OCI-M2 (cell line): Measurements from ENCODE around the gene SUCNR1.
"Not testable (repeated sequence)": the region's sequence is repeated elsewhere in the genome, so short reads cannot be mapped to it uniquely, and the experiment has no call there.

Source experiments
- DNase-seq: peaks from one replicate; lab custom pipeline; 2025; ENCODE audit not compliant: unreplicated experiment; lab: John Stamatoyannopoulos, UW

Gene SUCNR1

DNA sequence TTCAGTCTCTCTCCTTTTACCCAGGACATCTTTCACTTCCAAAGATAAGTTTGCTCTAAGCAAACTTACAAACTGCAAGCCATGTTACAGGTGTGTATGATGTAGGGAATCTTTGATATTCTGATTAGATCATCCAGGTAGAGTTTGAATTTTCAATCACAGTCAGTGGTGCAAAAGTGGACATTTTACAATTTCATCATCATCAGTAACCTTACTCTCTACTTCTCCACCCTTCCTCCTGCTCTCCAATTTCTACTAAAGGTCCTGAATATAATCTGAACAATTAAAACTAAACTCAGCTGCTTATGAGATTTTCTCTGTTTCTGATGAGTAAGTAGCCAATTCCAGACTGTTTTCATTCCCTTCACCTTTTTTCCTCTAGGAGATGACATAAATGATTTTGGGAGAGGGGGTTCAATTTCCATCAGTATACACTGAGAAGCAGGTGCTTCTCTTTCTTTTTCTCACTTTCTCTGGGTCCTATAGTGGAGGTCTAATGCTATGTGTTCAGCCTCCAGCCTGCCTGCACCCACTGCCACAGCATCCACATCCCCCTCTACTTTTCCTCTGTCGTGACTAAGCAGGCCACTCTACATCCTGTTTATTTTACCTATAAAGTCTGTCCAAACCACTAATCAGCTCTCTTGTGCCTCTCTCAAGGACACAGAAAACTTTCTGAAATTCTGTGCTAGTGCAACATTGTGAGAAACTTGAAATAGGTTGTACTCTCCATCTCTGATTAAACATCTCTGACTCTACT is 27.6 kb downstream of the SUCNR1 start:
- no peak for DNase-seq

DNA sequence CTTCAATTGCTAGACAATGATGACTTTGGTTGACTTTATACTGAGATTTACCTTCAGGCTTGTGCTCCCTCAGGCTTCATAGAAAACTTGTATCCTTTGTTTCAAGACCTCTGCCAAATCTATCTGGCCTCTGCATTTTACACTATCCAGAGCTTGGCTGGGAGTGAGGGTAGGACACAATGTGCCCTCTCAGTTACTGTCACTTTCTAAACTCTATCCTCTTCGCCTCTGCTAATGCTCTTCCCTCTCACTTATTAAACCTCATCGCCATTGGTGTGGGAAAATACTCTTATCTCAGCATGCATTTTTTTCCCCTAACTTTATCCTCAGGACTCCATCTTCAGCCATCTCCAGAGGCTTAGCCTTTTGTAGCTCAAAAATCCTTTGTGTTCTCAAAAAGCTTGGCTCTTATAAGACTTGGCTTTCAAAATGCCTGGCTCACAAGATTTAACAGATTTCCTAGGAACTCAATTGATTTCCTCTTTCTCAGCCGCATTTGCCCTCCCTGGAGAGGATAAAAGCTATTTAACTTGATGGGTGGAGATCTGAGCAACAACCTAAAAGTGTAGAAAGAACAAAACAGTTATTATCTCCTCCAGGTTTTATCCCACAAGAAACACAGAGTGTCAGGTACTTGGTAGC is 28.3 kb downstream of the SUCNR1 start:
- no peak for DNase-seq

DNA sequence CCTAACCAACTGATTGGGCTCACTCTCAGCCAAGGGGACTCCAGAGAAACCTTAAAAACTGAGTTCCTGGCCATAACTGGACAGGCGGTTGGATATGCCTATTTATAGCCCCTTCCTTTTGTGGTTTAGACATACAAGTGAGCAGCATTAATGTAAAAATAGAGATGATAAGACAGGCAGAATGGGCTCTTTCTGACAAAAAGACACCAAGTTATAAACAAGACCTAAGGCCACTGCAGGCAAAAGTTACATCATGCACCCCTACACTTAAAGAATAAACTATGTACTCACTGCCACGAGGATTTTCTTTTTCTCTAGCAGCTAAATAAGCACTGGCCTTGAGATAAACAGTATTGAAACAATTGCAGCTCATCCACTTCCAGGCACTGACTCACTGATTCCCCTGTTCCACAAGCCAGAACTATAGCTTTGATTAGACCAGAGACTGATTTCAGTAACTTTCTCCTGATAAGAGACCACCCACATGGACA is 30.1 kb downstream of the SUCNR1 start:
- no peak for DNase-seq

DNA sequence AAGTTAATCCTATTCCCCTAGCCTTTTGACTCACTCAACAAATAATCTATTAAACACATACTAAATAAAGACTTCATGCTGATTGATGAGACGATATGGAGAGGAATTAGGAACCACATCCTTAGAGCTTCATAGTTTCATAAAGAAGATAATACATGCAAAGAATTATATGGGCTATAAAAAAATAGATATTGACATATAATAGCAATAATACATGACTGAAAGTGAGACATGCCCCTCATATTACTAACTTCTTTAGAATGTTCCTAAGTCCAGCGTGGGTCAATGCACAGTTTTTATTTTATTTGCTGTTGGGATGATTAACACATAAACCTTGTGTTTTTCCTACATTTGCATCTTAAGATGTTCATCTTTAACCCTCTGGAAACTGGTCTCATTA is 32.2 kb downstream of the SUCNR1 start:
- DNase-seq = no peak

DNA sequence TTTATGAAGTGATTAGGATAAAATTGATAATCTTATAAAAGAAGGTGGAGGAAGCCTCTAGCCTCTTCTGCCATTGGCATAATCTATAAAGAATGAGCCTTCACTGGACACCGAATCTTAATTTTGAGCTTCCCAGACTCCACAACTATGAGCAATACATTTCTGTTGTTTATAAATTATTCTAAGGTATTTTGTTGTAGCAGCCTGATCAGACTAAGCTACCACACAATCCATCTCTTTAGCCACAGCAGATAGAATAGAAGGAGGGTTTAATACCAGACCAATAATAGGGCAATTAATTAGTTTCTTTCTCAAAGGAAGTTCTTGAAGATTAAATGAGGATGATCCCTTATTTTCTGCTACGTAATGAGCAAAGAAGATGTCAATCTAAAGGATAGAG is 33.3 kb downstream of the SUCNR1 start:
- DNase-seq = no peak

DNA sequence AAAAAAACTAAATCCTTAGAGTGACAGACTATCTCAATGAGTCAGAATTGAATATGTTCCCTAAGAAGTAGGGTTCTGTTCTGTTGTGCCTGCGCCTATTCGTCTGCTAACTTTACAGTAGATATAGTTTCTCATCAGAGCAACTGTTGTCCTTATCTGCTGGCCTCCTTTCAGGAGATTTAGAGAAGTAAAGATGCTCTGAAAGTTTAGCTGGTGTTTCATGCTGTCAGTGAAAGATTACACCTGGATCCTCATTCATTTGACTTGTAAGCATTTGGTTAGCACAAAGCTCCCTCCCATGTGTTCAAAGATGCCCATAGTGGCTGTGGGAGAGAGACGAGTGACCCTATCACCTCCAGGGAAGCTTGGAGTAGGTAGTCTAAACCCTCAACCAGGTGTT is 35.0 kb downstream of the SUCNR1 start:
- DNase-seq = no peak

DNA sequence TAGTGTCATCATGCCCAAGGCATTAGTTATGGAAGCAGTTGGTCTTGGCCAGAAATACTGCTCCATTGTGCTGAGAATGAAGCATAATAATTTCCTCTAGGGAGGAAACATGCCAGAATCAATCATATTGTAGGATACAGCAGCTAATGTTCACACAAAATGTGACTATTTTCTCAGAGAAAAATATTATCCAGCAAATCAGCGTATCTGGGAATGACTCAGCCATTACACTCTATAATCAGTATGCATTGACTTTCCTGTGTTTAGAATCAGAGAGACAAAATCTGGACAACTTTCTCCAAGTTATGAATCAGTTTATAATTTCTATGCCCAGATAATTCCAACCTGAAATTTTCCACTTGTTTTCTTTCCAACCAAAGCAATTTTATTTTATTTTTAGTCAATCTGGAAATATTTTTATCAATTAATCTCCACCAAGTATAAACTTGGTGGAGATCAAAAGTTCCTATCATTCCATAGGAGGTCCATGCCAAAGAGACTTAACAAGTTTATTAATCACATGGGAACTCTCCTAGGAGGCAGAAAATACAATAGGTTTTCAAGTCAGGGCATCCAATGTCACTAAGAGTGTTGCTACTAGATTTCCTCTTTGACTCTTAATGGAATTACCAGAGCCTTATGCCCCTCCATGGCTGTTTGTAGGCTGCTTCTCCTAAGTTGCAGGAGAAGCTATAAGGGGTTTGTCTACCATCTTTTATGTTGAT is 36.4 kb downstream of the SUCNR1 start:
- DNase-seq = no peak

DNA sequence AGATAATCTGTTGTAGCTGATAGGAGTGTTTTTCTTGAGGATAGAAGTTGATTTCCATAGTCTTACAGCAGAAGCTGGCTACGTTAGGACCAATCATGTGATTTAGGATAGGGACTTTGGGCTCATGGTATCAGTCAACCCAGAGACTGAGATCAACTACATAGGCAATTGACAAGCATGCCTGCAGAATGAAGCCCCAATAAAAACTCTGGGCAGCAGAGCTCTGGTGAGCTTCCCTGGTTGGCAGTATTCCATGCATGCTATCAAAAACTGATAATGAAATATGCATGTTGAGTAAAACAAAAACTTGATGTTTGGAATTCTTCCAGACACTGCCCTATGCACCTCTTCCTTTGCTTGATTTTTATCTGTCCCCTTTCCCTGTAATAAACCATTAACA is 38.0 kb downstream of the SUCNR1 start:
- no peak for DNase-seq

DNA sequence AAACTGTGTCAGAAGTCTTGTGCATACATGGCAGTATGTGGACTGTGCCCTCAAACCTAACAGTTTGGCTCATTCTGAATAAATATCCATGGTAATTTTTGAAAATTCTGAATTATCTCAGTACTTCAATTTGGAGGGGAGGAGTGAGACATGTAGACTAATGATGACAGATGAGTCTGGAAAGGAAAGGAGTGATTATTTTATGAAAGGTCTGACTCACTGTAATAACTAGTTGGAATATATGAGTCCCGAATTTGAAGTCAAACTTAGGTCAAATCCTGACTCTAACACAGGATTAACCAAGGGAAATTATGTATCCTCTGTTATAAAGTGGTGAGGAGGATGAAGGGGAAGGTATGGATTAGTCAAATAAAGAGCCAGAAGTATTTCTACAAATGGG is 38.6 kb downstream of the SUCNR1 start:
- no peak for DNase-seq

DNA sequence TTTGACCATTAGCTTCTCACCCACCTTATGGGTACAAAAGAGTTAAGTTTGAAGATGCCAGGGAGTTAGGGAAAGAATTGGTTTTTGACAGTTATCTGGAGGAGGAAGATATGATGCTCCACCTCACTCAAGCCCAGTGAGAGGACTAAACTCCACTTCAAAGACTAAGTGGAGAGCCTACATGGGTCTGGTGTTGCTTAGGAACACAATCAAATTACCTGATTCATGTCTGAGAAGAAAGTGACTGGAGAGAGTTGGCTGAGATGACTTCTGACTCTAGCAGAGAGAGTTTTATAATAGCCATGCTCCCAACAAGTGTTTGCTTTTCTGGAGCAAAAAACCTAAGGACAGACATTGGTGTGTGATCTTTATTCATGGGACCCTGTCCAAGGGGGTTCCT is 43.3 kb downstream of the SUCNR1 start:
- no peak for DNase-seq

DNA sequence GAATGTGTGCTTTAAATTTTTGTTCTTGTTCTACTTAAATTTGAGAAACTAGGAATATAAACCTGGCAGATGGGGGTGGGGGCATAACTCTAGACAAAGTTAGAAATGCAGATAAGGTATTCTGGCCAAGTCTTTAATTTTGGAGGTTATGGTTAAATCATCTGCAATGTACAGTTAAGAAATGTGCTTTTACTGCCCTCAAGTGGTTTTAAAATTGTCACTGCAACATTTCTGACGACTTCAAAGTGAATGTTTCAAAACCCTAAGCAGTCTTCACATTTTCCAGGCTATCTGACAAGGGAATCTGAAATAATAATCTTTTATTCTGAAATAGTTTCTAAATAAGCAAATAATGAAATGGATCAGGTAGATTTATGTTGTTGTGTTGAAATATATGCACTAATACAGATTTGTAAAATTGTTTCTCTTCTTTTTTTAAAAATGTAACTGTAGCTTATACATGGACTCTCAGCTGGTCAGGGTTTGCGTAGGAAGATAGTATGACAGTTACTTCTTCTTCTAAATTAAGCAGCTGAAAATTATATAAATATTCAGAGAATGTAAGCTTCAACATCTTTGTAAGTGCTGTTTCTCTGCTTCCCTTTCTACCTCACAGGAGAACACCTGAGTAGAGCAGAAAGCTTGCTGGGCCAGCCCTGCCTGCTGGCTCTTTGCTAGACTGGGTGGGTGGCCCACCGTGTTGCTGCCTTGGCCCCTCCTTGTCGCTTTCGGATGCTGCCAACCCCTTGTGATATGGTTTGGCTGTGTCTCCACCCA is 45.0 kb downstream of the SUCNR1 start:
- no peak for DNase-seq

DNA sequence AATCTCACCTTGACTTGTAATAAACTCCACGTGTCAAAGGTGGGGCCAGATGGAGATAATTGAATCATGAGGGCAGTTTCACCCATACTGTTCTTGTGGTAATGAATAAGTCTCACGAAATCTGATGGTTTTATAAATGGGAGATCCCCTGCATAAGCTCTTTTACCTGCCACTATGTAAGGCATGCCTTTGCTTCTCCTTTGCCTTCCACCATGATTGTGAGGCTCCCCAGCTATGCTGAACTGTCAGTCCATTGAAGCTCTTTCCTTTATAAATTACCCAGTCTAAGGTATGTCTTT is 45.5 kb downstream of the SUCNR1 start:
- DNase-seq = no peak

DNA sequence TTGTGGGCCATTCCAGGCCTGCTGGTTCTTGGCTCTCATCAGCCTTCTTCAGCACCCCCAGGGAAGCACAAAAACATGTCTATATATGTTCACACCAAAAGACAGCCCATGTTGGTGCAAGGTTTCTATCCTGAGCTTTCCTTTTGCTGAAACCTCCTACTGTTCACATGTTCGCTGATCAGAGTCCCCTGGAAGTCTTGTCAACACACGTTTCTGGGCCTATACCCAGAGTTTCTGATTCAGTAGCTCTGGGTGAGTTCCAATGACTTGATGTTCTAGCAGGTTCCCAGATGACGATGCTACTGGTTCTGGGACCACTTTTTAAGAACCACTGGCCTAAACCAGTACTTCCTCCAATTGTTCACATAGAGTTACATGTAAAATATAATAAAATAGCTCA is 46.0 kb downstream of the SUCNR1 start:
- no peak for DNase-seq

DNA sequence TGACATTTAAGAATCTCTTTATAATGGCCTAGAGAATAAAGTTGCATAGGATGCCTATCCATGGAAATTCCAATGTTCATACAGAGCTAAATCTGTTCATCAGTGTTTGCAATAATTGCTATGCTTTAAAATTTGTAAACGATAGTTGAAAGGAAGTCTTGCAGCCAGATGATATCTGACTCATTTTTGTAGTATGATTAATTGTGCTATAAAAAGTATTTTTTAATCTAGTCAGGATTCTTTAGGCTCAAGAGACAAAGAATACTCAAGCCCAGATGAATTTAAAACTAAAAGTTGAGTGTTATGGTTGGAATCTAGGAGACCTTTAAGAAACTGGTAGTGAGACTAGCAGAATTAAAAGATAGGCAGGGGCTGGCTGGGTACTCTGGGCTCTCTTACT is 50.5 kb downstream of the SUCNR1 start:
- DNase-seq = no peak

DNA sequence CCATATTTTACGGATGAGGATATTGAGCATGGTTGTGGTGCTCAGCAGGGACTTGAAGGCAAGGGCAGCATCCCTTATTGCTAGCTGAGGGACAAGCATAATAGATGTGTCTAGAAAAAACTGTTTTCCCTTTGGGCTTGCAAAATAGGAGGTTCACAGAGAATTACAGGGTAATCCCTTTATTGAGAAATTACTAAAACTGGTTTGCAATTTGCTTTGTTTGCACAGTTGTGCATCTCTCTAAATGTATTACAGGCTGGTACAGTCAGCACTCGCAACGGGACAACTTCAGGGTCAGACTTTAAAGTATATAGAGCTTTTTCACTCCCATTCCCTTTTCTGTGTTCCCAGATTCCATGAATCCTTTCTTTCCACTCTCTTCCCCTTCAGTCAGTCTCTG is 51.3 kb downstream of the SUCNR1 start:
- no peak for DNase-seq

DNA sequence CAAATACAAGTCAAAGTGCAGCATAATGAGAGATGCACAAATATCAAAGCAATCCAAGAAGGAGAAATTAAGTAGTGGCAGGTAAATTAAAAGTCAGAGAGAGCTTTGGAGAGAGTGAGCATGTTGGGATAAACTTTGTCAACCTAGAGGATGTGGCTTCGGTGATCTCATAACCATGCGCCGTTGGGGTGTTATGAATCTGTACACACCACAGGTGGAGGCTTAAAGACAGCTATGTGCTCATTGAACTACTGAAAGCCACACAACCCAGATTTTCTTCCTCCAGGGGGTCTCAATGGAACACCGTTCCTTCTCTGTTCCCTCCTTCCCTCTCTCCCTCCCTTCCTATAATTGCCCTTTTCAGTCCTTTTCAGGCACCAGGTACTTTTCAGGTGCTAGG is 52.0 kb downstream of the SUCNR1 start:
- DNase-seq = no peak

DNA sequence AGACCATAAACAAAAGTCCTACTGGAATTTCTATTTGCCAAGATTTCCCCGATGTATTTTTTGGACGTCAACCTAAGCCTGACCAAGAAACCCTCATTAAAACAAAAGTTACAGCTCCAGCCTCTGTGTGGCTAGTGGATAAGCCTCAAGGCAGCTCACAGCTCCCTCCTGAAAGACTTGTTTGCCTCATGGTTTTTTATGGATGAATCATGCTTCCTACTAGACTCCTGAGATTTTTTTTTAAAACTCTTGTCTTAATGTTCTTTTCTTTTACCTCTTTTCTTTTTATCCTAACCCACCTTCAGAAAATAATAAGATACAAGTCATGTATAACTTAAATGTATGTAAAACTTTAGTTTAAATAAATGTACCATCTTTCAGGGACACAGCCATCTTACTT is 52.4 kb downstream of the SUCNR1 start:
- no peak for DNase-seq

DNA sequence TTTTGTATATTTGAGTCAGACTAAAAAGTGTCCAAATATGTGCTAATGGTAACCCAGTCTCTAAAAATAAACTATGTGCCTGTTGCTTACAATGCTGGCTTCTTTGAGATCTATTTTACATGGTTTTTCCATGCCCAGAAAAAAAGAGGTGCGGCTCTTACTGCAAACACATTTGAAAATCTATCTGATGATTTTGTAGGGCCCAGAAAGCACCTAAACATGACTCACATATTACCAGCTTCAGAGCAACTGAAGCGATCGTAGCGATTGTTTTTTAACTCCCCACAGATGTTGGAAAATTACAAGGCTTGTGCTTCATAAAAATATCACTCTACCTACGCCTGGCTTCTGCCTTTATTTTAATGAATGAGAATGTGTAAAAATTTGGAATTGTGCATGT is 53.5 kb downstream of the SUCNR1 start:
- DNase-seq = no peak

DNA sequence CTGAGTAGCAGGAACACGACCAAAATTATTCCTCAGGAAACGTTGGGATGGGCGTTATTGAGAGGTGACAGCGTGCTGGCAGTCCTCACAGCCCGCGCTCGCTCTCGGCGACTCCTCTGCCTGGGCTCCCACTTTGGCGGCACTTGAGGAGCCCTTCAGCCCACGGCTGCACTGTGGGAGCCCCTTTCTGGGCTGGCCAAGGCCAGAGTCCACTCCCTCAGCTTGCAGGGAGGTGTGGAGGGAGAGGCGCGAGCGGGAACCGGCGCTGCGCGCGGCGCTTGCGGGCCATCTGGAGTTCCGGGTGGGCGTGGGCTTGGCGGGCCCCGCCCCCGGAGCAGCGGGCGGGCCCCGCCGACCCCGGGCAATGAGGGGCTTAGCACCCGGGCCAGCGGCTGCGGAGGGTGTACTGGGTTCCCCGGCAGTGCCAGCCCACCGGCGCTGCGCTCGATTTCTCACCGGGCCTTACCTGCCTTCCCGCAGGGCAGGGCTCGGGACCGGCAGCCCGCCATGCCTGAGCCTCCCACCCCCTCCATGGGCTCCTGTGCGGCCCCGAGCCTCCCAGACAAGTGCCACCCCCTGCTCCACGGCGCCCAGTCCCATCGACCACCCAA is 54.6 kb downstream of the SUCNR1 start:
- DNase-seq = not testable (repeated sequence)

DNA sequence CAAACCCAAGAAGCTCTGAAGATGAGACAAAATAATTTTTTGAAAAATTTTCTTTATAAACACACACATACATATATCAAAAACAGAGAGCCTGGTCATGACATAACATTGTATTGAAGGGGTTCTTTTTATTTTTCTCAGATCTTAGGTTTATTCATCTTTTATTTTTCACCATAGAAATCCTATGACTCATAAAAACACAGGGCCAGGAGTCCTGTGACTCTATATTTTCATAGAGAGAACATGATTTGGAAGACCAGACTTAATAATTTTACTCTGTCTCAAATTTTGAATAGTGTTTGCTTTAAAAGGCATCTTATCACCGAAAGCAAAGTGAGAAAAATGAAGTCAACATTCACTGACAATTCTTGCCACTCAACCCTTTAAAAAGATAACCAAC is 57.7 kb downstream of the SUCNR1 start:
- DNase-seq = no peak

DNA sequence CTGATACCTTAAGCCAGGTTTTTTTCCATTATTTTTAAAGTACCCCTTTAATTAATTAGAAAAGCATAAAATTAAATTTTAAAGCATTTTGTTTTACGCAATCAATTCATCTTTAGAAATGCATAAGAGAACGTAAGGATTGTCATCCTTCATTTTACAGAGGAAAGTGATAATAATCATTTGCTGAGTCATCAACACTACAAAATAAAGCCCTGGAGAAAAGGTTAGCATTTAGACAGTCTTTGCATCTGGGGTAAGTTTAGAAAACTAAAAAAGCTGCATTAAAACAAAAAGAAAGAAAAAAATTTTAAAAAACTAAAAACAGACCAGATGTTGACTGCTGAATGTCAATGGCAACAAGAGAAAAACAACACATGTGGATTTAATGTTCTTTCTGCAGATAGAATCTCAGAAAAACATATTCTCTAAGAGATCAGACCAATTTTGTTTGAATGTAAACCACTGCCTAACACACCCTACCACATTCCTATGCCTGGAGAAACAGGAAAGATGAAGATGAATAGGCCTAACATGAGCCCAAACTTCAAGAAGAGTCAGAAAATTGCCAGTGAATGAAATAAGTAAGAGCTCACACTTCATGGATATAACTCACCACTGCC is 59.9 kb downstream of the SUCNR1 start:
- DNase-seq = no peak
